Endothelial cell of umbilical vein (primary cell): Measurements from ENCODE around the gene PFKFB1.

ENCODE experiments used
- EZH2 ChIP-seq: IDR thresholded peaks from 2 replicates; pipeline ENCODE4 v1.6.1; 2012; ENCODE audit warnings: borderline replicate concordance, low read depth, mild to moderate bottlenecking, moderate library complexity, low read length, inconsistent platforms; ENCODE audit not compliant: severe bottlenecking
- FOS ChIP-seq: IDR thresholded peaks from 2 replicates; pipeline ENCODE4 v1.6.1; 2011; ENCODE audit warnings: mild to moderate bottlenecking, low read length, moderate library complexity, borderline replicate concordance; ENCODE audit not compliant: insufficient read depth
- GATA2 ChIP-seq: IDR thresholded peaks from 2 replicates; pipeline ENCODE4 v1.7.0; 2011; ENCODE audit warnings: low read depth, mild to moderate bottlenecking, moderate library complexity, mixed read lengths, low read length; ENCODE audit not compliant: insufficient read length, insufficient read depth
- MAX ChIP-seq: IDR thresholded peaks from 2 replicates; pipeline ENCODE4 v1.6.1; 2011; ENCODE audit not compliant: insufficient read depth, insufficient read length
- MYC ChIP-seq: IDR thresholded peaks from one replicate; pipeline ENCODE4 v1.6.1; 2011; ENCODE audit warnings: mild to moderate bottlenecking, low read depth, low read length
- POLR2A ChIP-seq: IDR thresholded peaks from 2 replicates; pipeline ENCODE4 v1.6.1; 2012; ENCODE audit warnings: low read depth, mild to moderate bottlenecking, control low read depth, low read length
- POLR2AphosphoS5 ChIP-seq: IDR thresholded peaks from 2 replicates; pipeline ENCODE4 v1.6.1; 2012; ENCODE audit warnings: low read depth, mild to moderate bottlenecking, control low read depth, low read length, moderate library complexity; ENCODE audit not compliant: insufficient read depth
- TF ChIP-seq, protein P1 (sequence below), 2 donors: IDR thresholded peaks; 1 replicate in 1 of 2; 2 replicates in 1 of 2; pipeline ENCODE4 v1.5.1; 2011; ENCODE audit warnings: low read length in 2 of 2, mild to moderate bottlenecking in 2 of 2, moderate library complexity in 2 of 2, control low read depth in 1 of 2, inconsistent platforms in 1 of 2, low read depth in 1 of 2; ENCODE audit not compliant: insufficient read depth in 1 of 2; ENCODE audit errors: extremely low read depth in 1 of 2

DNA sequence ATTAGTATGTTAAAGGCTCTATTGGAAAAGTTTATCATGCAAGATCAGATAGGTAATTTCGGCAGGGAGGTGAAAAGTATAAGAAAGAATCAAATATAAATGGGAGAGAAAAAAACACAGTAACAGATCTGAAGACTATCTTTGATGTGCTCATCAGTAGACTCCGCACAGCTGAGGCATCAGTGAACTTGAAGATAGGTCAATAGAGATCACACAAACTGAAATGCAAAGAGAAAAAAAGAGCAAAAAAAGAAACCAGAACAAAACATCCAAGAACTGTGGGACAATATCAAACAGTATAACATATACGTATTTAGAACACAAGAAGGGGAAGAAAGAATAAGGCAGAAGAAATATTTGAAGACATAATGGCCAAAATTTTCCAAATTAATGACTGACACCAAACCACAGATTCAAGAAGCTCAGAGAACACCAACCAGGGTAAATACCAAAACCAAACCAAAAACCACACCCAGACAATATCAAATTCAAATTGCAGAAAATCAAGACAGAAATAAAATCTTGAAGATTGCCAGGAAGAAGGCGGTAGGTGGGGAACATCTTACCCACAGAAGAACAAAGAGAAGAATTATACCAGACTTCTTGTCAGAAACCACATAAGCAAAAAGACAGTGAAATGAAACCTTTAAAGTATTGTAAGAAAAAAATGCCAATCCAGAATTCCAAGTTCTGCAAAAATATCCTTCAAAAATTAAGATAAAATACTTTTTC is 29.1 kb downstream of the PFKFB1 start:
- TF ChIP-seq, protein P1, sequence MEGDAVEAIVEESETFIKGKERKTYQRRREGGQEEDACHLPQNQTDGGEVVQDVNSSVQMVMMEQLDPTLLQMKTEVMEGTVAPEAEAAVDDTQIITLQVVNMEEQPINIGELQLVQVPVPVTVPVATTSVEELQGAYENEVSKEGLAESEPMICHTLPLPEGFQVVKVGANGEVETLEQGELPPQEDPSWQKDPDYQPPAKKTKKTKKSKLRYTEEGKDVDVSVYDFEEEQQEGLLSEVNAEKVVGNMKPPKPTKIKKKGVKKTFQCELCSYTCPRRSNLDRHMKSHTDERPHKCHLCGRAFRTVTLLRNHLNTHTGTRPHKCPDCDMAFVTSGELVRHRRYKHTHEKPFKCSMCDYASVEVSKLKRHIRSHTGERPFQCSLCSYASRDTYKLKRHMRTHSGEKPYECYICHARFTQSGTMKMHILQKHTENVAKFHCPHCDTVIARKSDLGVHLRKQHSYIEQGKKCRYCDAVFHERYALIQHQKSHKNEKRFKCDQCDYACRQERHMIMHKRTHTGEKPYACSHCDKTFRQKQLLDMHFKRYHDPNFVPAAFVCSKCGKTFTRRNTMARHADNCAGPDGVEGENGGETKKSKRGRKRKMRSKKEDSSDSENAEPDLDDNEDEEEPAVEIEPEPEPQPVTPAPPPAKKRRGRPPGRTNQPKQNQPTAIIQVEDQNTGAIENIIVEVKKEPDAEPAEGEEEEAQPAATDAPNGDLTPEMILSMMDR (IDR thresholded peaks at IDR 0.05; ENCODE audit: extremely low read depth in 1 of 2, insufficient read depth in 1 of 2, low read depth in 1 of 2, low read length in 2 of 2), result no peak
- TF ChIP-seq EZH2 (no peak), GATA2 (no peak), POLR2A (no peak), MAX (no peak), MYC (no peak), POLR2AphosphoS5 (no peak), FOS (no peak)
